Neural cell (in vitro differentiated cells): ENCODE data around the gene CALHM5.

ENCODE experiments used
- EP300 ChIP-seq: fragments of 450-650 bp; conservative IDR thresholded peaks from 2 replicates; pipeline ENCODE4 v1.6.1; 2014; ENCODE audit warnings: antibody characterized with exemption, mild to moderate bottlenecking, moderate library complexity; ENCODE audit not compliant: poor library complexity, severe bottlenecking
- EZH2 ChIP-seq: fragments of 200-600, 300-800 bp; shearing (Covaris generic), sonication (generic); IDR thresholded peaks from 2 replicates; pipeline ENCODE4 v1.6.1; 2014; ENCODE audit warnings: antibody characterized with exemption, low read length, borderline replicate concordance, mild to moderate bottlenecking; ENCODE audit not compliant: insufficient read depth, poor library complexity, severe bottlenecking
- TF ChIP-seq, protein P1 (sequence below): fragments of 450-650 bp; IDR thresholded peaks from 2 replicates; pipeline ENCODE4 v1.5.1; 2014; ENCODE audit warnings: antibody characterized with exemption, mild to moderate bottlenecking, moderate library complexity; ENCODE audit not compliant: poor library complexity, severe bottlenecking

DNA sequence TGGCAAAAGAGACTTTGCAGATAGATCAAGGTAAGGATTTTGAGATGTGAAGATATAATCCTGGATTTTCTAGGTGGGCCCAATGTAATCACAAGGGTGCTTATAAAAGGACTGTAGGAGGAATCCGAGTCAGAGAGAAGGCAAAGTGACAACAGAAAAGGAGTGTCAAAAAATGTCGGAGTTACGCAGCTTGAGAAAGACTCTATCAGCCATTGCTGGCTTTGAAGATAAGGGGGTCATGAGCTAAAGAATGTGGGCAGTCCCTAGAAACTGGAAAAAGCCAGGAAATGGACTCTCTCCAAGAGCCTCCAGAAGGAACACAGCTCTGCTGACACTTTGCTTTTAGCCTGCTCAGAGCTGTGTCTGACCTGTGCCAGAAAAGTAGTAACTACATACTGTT is 51.2 kb downstream of the CALHM5 start:
- TF ChIP-seq, protein P1, sequence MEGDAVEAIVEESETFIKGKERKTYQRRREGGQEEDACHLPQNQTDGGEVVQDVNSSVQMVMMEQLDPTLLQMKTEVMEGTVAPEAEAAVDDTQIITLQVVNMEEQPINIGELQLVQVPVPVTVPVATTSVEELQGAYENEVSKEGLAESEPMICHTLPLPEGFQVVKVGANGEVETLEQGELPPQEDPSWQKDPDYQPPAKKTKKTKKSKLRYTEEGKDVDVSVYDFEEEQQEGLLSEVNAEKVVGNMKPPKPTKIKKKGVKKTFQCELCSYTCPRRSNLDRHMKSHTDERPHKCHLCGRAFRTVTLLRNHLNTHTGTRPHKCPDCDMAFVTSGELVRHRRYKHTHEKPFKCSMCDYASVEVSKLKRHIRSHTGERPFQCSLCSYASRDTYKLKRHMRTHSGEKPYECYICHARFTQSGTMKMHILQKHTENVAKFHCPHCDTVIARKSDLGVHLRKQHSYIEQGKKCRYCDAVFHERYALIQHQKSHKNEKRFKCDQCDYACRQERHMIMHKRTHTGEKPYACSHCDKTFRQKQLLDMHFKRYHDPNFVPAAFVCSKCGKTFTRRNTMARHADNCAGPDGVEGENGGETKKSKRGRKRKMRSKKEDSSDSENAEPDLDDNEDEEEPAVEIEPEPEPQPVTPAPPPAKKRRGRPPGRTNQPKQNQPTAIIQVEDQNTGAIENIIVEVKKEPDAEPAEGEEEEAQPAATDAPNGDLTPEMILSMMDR, result no peak
- TF ChIP-seq EZH2 (no peak), EP300 (no peak)
